ENCODE measurements around the gene HPD.
A peak's percentile ranks its signal among the peaks of the same experiment; 100 is the strongest.

HPD gene

GRCh38 chr12:121819212-121819949 is 39.3 kb downstream of the HPD start:
- no peaks in the 10 kb centered on the region for H3K9me3 ChIP-seq (ENCODE audit: control insufficient read depth, insufficient read depth, low read length)
- TF ChIP-seq EZH2phosphoT487 (IDR thresholded peaks at IDR 0.05; ENCODE audit: borderline replicate concordance, low read length) (no peak), CTCF (IDR thresholded peaks at IDR 0.05; ENCODE audit: low read depth, low read length, poor library complexity, severe bottlenecking) (peak; percentile 3)
- H3K27me3 ChIP-seq (ENCODE audit: control insufficient read depth, low read length), result no peaks in the 10 kb centered on the region
- H3K4me1 ChIP-seq (ENCODE audit: control insufficient read depth, low read length), result peaks cover 7% of the 10 kb centered on the region
- peaks cover 83% of the 10 kb centered on the region for H3K36me3 ChIP-seq (ENCODE audit: control insufficient read depth, low read length)
- no peaks in the 10 kb centered on the region for H3K9me2 ChIP-seq (replicated peaks; ENCODE audit: control insufficient read depth, low read length)
- peaks cover 17% of the 10 kb centered on the region for H3K79me2 ChIP-seq (ENCODE audit: control insufficient read depth, low read length)
- H3F3A ChIP-seq (ENCODE audit: control insufficient read depth, insufficient read depth), result no peaks in the 10 kb centered on the region
- no peak overlapping the region for H3K27ac ChIP-seq (ENCODE audit: low read depth, low read length)
- H4K20me1 ChIP-seq (ENCODE audit: control insufficient read depth, insufficient read depth, low read depth, low read length), result no peaks in the 10 kb centered on the region
- no peak overlapping the region for H3K4me3 ChIP-seq (ENCODE audit: low read length)
- no peak overlapping the region for H3K4me2 ChIP-seq (ENCODE audit: low read length)

GRCh38 chr12:121817648-121818043 is 41.0 kb downstream of the HPD start:
- Histone ChIP-seq H3F3A (ENCODE audit: control insufficient read depth, insufficient read depth) (no peaks in the 10 kb centered on the region), H3K79me2 (ENCODE audit: control insufficient read depth, low read length) (peaks cover 32% of the 10 kb centered on the region), H3K4me2 (ENCODE audit: low read length) (no peak overlapping the region), H3K9me2 (replicated peaks; ENCODE audit: control insufficient read depth, low read length) (no peaks in the 10 kb centered on the region), H3K36me3 (ENCODE audit: control insufficient read depth, low read length) (peaks cover 84% of the 10 kb centered on the region), H3K27ac (ENCODE audit: low read depth, low read length) (no peak overlapping the region), H4K20me1 (ENCODE audit: control insufficient read depth, insufficient read depth, low read depth, low read length) (peaks cover 6% of the 10 kb centered on the region; the same call in 1 of the 2 replicates), H3K4me1 (ENCODE audit: control insufficient read depth, low read length) (peaks cover 16% of the 10 kb centered on the region), H3K27me3 (ENCODE audit: control insufficient read depth, low read length) (no peaks in the 10 kb centered on the region), H3K4me3 (ENCODE audit: low read length) (no peak overlapping the region), H3K9me3 (ENCODE audit: control insufficient read depth, insufficient read depth, low read length) (no peaks in the 10 kb centered on the region)
- TF ChIP-seq CTCF (IDR thresholded peaks at IDR 0.05; ENCODE audit: low read depth, low read length, poor library complexity, severe bottlenecking) (no peak), EZH2phosphoT487 (IDR thresholded peaks at IDR 0.05; ENCODE audit: borderline replicate concordance, low read length) (no peak)

DNA sequence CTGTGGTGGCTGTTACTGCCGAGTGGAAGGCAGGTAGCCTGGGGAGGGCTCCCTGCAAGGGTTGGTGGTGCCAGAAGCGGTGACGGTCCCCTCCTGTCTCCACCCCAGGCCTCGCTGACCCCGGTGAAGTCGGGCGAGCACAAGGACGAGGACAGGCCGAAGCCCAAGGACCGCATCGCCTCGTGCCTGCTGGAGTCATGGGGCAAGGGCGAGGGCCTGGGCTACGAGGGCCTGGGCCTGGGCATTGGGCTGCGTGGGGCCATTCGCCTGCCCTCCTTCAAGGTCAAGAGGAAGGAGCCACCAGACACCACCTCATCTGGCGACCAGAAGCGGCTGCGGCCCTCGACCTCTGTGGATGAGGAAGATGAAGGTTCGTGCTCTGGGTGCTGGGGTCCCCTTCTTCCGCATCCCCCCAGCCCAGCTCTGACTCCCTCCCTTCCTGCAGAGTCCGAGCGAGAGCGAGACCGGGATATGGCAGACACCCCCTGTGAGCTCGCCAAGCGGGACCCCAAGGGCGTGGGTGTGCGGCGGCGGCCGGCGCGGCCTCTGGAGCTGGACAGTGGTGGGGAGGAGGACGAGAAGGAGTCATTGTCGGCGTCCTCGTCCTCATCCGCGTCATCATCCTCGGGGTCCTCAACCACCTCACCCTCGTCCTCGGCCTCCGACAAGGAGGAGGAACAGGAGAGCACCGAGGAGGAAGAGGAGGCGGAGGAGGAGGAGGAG is 41.6 kb downstream of the HPD start:
- H3K9me2 ChIP-seq (replicated peaks; ENCODE audit: control insufficient read depth, low read length), result no peaks in the 10 kb centered on the region
- no peak overlapping the region for H3K4me2 ChIP-seq (ENCODE audit: low read length)
- H3K4me1 ChIP-seq (ENCODE audit: control insufficient read depth, low read length), result peaks cover 21% of the 10 kb centered on the region
- TF ChIP-seq CTCF (IDR thresholded peaks at IDR 0.05; ENCODE audit: low read depth, low read length, poor library complexity, severe bottlenecking) (no peak), EZH2phosphoT487 (IDR thresholded peaks at IDR 0.05; ENCODE audit: borderline replicate concordance, low read length) (no peak)
- H3F3A ChIP-seq (ENCODE audit: control insufficient read depth, insufficient read depth), result no peaks in the 10 kb centered on the region
- no peaks in the 10 kb centered on the region for H3K9me3 ChIP-seq (ENCODE audit: control insufficient read depth, insufficient read depth, low read length)
- H3K27ac ChIP-seq (ENCODE audit: low read depth, low read length), result no peak overlapping the region
- no peak overlapping the region for H3K4me3 ChIP-seq (ENCODE audit: low read length)
- peaks cover 11% of the 10 kb centered on the region; the same call in 1 of the 2 replicates for H4K20me1 ChIP-seq (ENCODE audit: control insufficient read depth, insufficient read depth, low read depth, low read length)
- peaks cover 37% of the 10 kb centered on the region for H3K79me2 ChIP-seq (ENCODE audit: control insufficient read depth, low read length)
- H3K36me3 ChIP-seq (ENCODE audit: control insufficient read depth, low read length), result peaks cover 84% of the 10 kb centered on the region
- no peaks in the 10 kb centered on the region for H3K27me3 ChIP-seq (ENCODE audit: control insufficient read depth, low read length)

Data from DOHH2 (cell line).